DOHH2 (cell line): ENCODE data around the gene UBE2Q2.

Experiments used
- EZH2phosphoT487 ChIP-seq: fragments of 200-600 bp; sonication (generic); IDR thresholded peaks from 2 replicates; pipeline ENCODE4 v1.6.1; 2017; ENCODE audit warnings: borderline replicate concordance, mild to moderate bottlenecking, antibody characterized with exemption, low read length, moderate library complexity, mixed read lengths
- TF ChIP-seq, protein P1 (sequence below): fragments of 200-600 bp; sonication (generic); IDR thresholded peaks from one replicate; pipeline ENCODE4 v1.5.1; 2014; ENCODE audit warnings: antibody characterized with exemption, mild to moderate bottlenecking, low read depth, low read length; ENCODE audit not compliant: poor library complexity, severe bottlenecking

DNA sequence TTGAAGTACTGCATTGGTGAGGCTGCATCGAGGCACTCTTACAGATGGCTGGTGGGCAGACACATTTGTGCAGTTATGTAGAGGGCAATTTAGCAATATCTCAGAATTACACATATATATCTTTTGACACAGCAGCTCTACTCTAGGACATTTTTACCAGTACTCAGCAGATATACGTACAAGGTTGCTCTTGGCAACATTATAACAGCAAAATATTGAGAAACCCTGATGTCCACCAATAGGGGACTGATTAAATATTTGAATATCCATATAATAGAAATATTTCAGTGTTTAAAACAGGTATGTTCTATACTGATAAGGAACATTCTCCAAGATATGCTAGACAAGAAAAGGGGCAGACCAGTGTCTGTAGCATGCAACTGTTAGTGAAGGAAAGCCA, 52.5 kb downstream of the UBE2Q2 start:
- TF ChIP-seq, protein P1, sequence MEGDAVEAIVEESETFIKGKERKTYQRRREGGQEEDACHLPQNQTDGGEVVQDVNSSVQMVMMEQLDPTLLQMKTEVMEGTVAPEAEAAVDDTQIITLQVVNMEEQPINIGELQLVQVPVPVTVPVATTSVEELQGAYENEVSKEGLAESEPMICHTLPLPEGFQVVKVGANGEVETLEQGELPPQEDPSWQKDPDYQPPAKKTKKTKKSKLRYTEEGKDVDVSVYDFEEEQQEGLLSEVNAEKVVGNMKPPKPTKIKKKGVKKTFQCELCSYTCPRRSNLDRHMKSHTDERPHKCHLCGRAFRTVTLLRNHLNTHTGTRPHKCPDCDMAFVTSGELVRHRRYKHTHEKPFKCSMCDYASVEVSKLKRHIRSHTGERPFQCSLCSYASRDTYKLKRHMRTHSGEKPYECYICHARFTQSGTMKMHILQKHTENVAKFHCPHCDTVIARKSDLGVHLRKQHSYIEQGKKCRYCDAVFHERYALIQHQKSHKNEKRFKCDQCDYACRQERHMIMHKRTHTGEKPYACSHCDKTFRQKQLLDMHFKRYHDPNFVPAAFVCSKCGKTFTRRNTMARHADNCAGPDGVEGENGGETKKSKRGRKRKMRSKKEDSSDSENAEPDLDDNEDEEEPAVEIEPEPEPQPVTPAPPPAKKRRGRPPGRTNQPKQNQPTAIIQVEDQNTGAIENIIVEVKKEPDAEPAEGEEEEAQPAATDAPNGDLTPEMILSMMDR = no peak
- TF ChIP-seq EZH2phosphoT487 = no peak
